Naive thymus-derived CD4-positive, alpha-beta T cell (primary cell): ENCODE results near the gene IMMP1L. TPM values are rescaled to one million over a fixed set of nuclear protein-coding genes. Genes with fewer than 3 reads are reported as not detected.

Experiments
- ATAC-seq: fragments of 150-1000 bp; cut with Tn5 transposase; 2 replicates; pipeline ENCODE4 v1.10.0; 2021; ENCODE audit warnings: mild to moderate bottlenecking, moderate library complexity
- CTCF ChIA-PET: fragments of 350-600 bp; sonication (Branson Sonifier 250); formaldehyde crosslinking; loops from one replicate; lab custom pipeline; 2021; ENCODE audit warnings: antibody characterized with exemption; lab: Charles Lee
- POLR2A ChIA-PET: fragments of 350-600 bp; sonication (Branson Sonifier 250); formaldehyde crosslinking; loops from one replicate; lab custom pipeline; 2021; ENCODE audit warnings: antibody characterized with exemption, inconsistent platforms; lab: Charles Lee
- DNase-seq, 9 donors: peaks; one replicate each; pipeline versions ENCODE4 v3.0.0 to v3.0.0-alpha.2; 2020 to 2022; ENCODE audit warnings: mixed read lengths in 1 of 9
- H3K27ac ChIP-seq: one replicate; pipeline ENCODE4 v1.7.0; 2013; ENCODE audit warnings: mild to moderate bottlenecking, low read depth, low read length, moderate library complexity
- H3K27me3 ChIP-seq, 2 donors: one replicate each; pipeline ENCODE4 v1.7.0; 2013; ENCODE audit warnings: low read length in 2 of 2, mild to moderate bottlenecking in 2 of 2, moderate library complexity in 2 of 2; ENCODE audit not compliant: control insufficient read depth in 2 of 2, insufficient read depth in 2 of 2
- H3K36me3 ChIP-seq, 3 experiments: 1 replicate in 2 of 3; 2 replicates in 1 of 3; pipeline ENCODE4 v1.7.0; 2013; ENCODE audit warnings: low read length in 3 of 3, mild to moderate bottlenecking in 3 of 3, moderate library complexity in 1 of 3; ENCODE audit not compliant: insufficient read depth in 3 of 3, control insufficient read depth in 2 of 3
- H3K4me1 ChIP-seq, 2 donors: one replicate each; pipeline ENCODE4 v1.7.0; 2013; ENCODE audit warnings: low read length in 2 of 2, mild to moderate bottlenecking in 2 of 2, moderate library complexity in 1 of 2; ENCODE audit not compliant: control insufficient read depth in 2 of 2, insufficient read depth in 2 of 2
- H3K4me3 ChIP-seq: 2 replicates; pipeline ENCODE4 v1.7.0; 2013; ENCODE audit warnings: mild to moderate bottlenecking, low read length
- H3K9me3 ChIP-seq, 3 experiments: 1 replicate in 2 of 3; 2 replicates in 1 of 3; pipeline ENCODE4 v1.7.0; 2013; ENCODE audit warnings: low read length in 3 of 3; ENCODE audit not compliant: control insufficient read depth in 2 of 3
- H3K27ac Mint-ChIP-seq, 9 donors: one replicate each; pipeline ENCODE4 v1.8.0; 2020 to 2022; ENCODE audit warnings: mixed read lengths in 9 of 9, mild to moderate bottlenecking in 8 of 9, moderate library complexity in 5 of 9, inconsistent platforms in 2 of 9
- H3K27me3 Mint-ChIP-seq, 5 donors: one replicate each; pipeline ENCODE4 v1.8.0; 2021 to 2022; ENCODE audit warnings: mixed read lengths in 5 of 5, mild to moderate bottlenecking in 1 of 5
- H3K36me3 Mint-ChIP-seq, 5 donors: one replicate each; pipeline ENCODE4 v1.8.0; 2020 to 2022; ENCODE audit warnings: mixed read lengths in 5 of 5, mild to moderate bottlenecking in 3 of 5, inconsistent platforms in 1 of 5
- H3K4me1 Mint-ChIP-seq, 7 donors: one replicate each; pipeline ENCODE4 v1.8.0; 2020 to 2022; ENCODE audit warnings: mixed read lengths in 7 of 7, mild to moderate bottlenecking in 3 of 7, inconsistent platforms in 1 of 7
- H3K4me3 Mint-ChIP-seq, 10 donors: one replicate each; pipeline ENCODE4 v1.8.0; 2020 to 2022; ENCODE audit warnings: mild to moderate bottlenecking in 10 of 10, mixed read lengths in 10 of 10, moderate library complexity in 6 of 10, inconsistent platforms in 2 of 10
- H3K9me3 Mint-ChIP-seq, 11 donors: one replicate each; pipeline ENCODE4 v1.8.0; 2020 to 2022; ENCODE audit warnings: mixed read lengths in 11 of 11, mild to moderate bottlenecking in 4 of 11, inconsistent platforms in 1 of 11, moderate library complexity in 1 of 11
- intact Hi-C, 2 donors: fragments of 100-400 bp; cut with micrococcal nuclease; formaldehyde crosslinking; loops; one replicate each; pipeline ENCODE4 v1.15.1; 2023
- polyA plus RNA-seq, 2 donors: library from polyadenylated mRNA; unstranded; fragments of 300-500 nt; fragmentation: Illumina TruSeq; gene quantifications; one replicate each; pipeline ENCODE4 v1.2.3, GENCODE V29; 2021
- total RNA-seq, 6 experiments: library from RNA in 5 of 6; stranded (reverse) in 5 of 6; gene quantifications; 1 replicate in 5 of 6; 2 replicates in 1 of 6; pipeline ENCODE4 v1.2.3 and lab custom pipeline; 2021 to 2026

Gene IMMP1L
- total and polyA plus RNA-seq, 7 experiments from 2014 or later = 9.4 to 52.4 (median 18.8) TPM

GRCh38 chr11:31417816-31418215, 91.6 kb downstream of the IMMP1L start:
- DNase-seq = no peak
- Mint-ChIP-seq H3K9me3 (no peaks in the 10 kb centered on the region), H3K36me3 (peaks cover 0 to 30% (median 10%) of the 10 kb centered on the region in 5 donors), H3K27ac (no peak overlapping the region), H3K27me3 (no peaks in the 10 kb centered on the region), H3K4me1 (peaks cover 0 to 8% (median 0%) of the 10 kb centered on the region in 7 donors), H3K4me3 (no peak overlapping the region)
- Histone ChIP-seq H3K27me3 (no peaks in the 10 kb centered on the region), H3K27ac (no peak overlapping the region), H3K4me1 (no peaks in the 10 kb centered on the region), H3K4me3 (no peak overlapping the region), H3K36me3 (peaks cover 0 to 5% (median 0%) of the 10 kb centered on the region in 3 experiments), H3K9me3 (no peaks in the 10 kb centered on the region)
- ChIA-PET POLR2A (no interaction called here), CTCF (no interaction called here)
- ATAC-seq = no peak
- intact Hi-C loops = no loop called here

- intact Hi-C loops = no loop called here
- DNase-seq (no peak), ATAC-seq (no peak)
- Histone ChIP-seq H3K27ac (no peak overlapping the region), H3K27me3 (no peaks in the 10 kb centered on the region), H3K36me3 (peaks cover 0 to 5% (median 0%) of the 10 kb centered on the region in 3 experiments), H3K4me1 (no peaks in the 10 kb centered on the region), H3K9me3 (no peaks in the 10 kb centered on the region), H3K4me3 (no peak overlapping the region)
- peaks cover 0 to 8% (median 0%) of the 10 kb centered on the region in 7 donors for H3K4me1 Mint-ChIP-seq
- no peaks in the 10 kb centered on the region for H3K27me3 Mint-ChIP-seq
- peaks cover 0 to 30% (median 10%) of the 10 kb centered on the region in 5 donors for H3K36me3 Mint-ChIP-seq
- H3K4me3 Mint-ChIP-seq = no peak overlapping the region
- POLR2A ChIA-PET = no interaction called here
- CTCF ChIA-PET = no interaction called here
- H3K9me3 Mint-ChIP-seq = no peaks in the 10 kb centered on the region
- no peak overlapping the region for H3K27ac Mint-ChIP-seq
Measured at GRCh38 chr11:31417357-31417756, 92.1 kb downstream of the IMMP1L start.

GRCh38 chr11:31415435-31415834, 94.0 kb downstream of the IMMP1L start:
- Mint-ChIP-seq H3K27me3 (no peaks in the 10 kb centered on the region), H3K4me3 (no peak overlapping the region), H3K27ac (no peak overlapping the region), H3K36me3 (peaks cover 0 to 43% (median 20%) of the 10 kb centered on the region in 5 donors), H3K9me3 (peaks cover 0 to 4% (median 0%) of the 10 kb centered on the region in 11 donors), H3K4me1 (peaks cover 0 to 8% (median 0%) of the 10 kb centered on the region in 7 donors)
- ATAC-seq (no peak), DNase-seq (no peak)
- CTCF ChIA-PET = no interaction called here
- H3K36me3 ChIP-seq = peaks cover 0 to 5% (median 0%) of the 10 kb centered on the region in 3 experiments
- POLR2A ChIA-PET = no interaction called here
- intact Hi-C loops = no loop called here
- H3K4me3 ChIP-seq = no peak overlapping the region
- no peaks in the 10 kb centered on the region for H3K4me1 ChIP-seq
- no peak overlapping the region for H3K27ac ChIP-seq
- no peaks in the 10 kb centered on the region for H3K9me3 ChIP-seq
- no peaks in the 10 kb centered on the region for H3K27me3 ChIP-seq

GRCh38 chr11:31414338-31414737, 95.1 kb downstream of the IMMP1L start:
- H3K27ac Mint-ChIP-seq = no peak overlapping the region
- ChIA-PET POLR2A (no interaction called here), CTCF (no interaction called here)
- intact Hi-C loops = no loop called here
- no peak for DNase-seq
- Histone ChIP-seq H3K36me3 (peaks cover 0 to 5% (median 0%) of the 10 kb centered on the region in 3 experiments), H3K4me1 (no peaks in the 10 kb centered on the region), H3K9me3 (no peaks in the 10 kb centered on the region), H3K27ac (no peak overlapping the region), H3K4me3 (no peak overlapping the region), H3K27me3 (no peaks in the 10 kb centered on the region)
- ATAC-seq = no peak
- no peaks in the 10 kb centered on the region for H3K27me3 Mint-ChIP-seq
- H3K36me3 Mint-ChIP-seq = peaks cover 0 to 48% (median 23%) of the 10 kb centered on the region in 5 donors
- no peak overlapping the region for H3K4me3 Mint-ChIP-seq
- peaks cover 0 to 4% (median 0%) of the 10 kb centered on the region in 11 donors for H3K9me3 Mint-ChIP-seq
- peaks cover 0 to 1% (median 0%) of the 10 kb centered on the region in 7 donors for H3K4me1 Mint-ChIP-seq

GRCh38 chr11:31412946-31413345, 96.5 kb downstream of the IMMP1L start:
- H3K4me3 Mint-ChIP-seq = no peak overlapping the region
- H3K27me3 Mint-ChIP-seq = no peaks in the 10 kb centered on the region
- intact Hi-C loops = no loop called here
- peaks cover 0 to 4% (median 0%) of the 10 kb centered on the region in 7 donors for H3K4me1 Mint-ChIP-seq
- DNase-seq = no peak
- no peak overlapping the region for H3K4me3 ChIP-seq
- peaks cover 0 to 4% (median 0%) of the 10 kb centered on the region in 11 donors for H3K9me3 Mint-ChIP-seq
- H3K27ac Mint-ChIP-seq = no peak overlapping the region
- H3K36me3 Mint-ChIP-seq = peaks cover 0 to 44% (median 23%) of the 10 kb centered on the region in 5 donors
- POLR2A ChIA-PET = no interaction called here
- peaks cover 0 to 5% (median 0%) of the 10 kb centered on the region in 3 experiments for H3K36me3 ChIP-seq
- no peaks in the 10 kb centered on the region for H3K9me3 ChIP-seq
- CTCF ChIA-PET = no interaction called here
- H3K27me3 ChIP-seq = no peaks in the 10 kb centered on the region
- ATAC-seq = no peak
- no peaks in the 10 kb centered on the region for H3K4me1 ChIP-seq
- H3K27ac ChIP-seq = no peak overlapping the region

GRCh38 chr11:31408201-31408600, 101.2 kb downstream of the IMMP1L start:
- H3K4me3 Mint-ChIP-seq = no peak overlapping the region
- Histone ChIP-seq H3K36me3 (no peaks in the 10 kb centered on the region), H3K27me3 (no peaks in the 10 kb centered on the region), H3K9me3 (no peaks in the 10 kb centered on the region), H3K27ac (no peak overlapping the region), H3K4me1 (no peaks in the 10 kb centered on the region), H3K4me3 (no peak overlapping the region)
- intact Hi-C loops = no loop called here
- no peaks in the 10 kb centered on the region for H3K27me3 Mint-ChIP-seq
- ChIA-PET POLR2A (no interaction called here), CTCF (no interaction called here)
- ATAC-seq = no peak
- no peak for DNase-seq
- H3K27ac Mint-ChIP-seq = no peak overlapping the region
- H3K4me1 Mint-ChIP-seq = peaks cover 0 to 5% (median 2%) of the 10 kb centered on the region in 7 donors
- peaks cover 0 to 39% (median 24%) of the 10 kb centered on the region in 5 donors for H3K36me3 Mint-ChIP-seq
- H3K9me3 Mint-ChIP-seq = peaks cover 0 to 4% (median 0%) of the 10 kb centered on the region in 11 donors

GRCh38 chr11:31404614-31405013, 104.8 kb downstream of the IMMP1L start:
- H3K4me3 Mint-ChIP-seq = no peak overlapping the region
- POLR2A ChIA-PET = no interaction called here
- no peak overlapping the region for H3K27ac ChIP-seq

More at GRCh38 chr11:31404614-31405013, 104.8 kb downstream of the IMMP1L start:
- DNase-seq = no peak
- no peaks in the 10 kb centered on the region for H3K27me3 Mint-ChIP-seq
- no peaks in the 10 kb centered on the region for H3K36me3 ChIP-seq
- H3K4me3 ChIP-seq = no peak overlapping the region
- peaks cover 0 to 6% (median 4%) of the 10 kb centered on the region in 7 donors for H3K4me1 Mint-ChIP-seq
- no peaks in the 10 kb centered on the region for H3K4me1 ChIP-seq
- H3K36me3 Mint-ChIP-seq = peaks cover 0 to 39% (median 24%) of the 10 kb centered on the region in 5 donors
- intact Hi-C loops = no loop called here
- peaks cover 0 to 4% (median 0%) of the 10 kb centered on the region in 11 donors for H3K9me3 Mint-ChIP-seq
- H3K27ac Mint-ChIP-seq = no peak overlapping the region
- CTCF ChIA-PET = no interaction called here
- no peak for ATAC-seq
- no peaks in the 10 kb centered on the region for H3K27me3 ChIP-seq
- no peaks in the 10 kb centered on the region for H3K9me3 ChIP-seq
